ENCODE data around the gene AGBL1. TPM values are rescaled to one million over a fixed set of nuclear protein-coding genes. Genes with fewer than 3 reads are reported as not detected.
"Not testable (repeated sequence)": the region's sequence is repeated elsewhere in the genome, so short reads cannot be mapped to it uniquely, and the experiment has no call there.

AGBL1 gene
- total RNA-seq, 1 experiment from 2014 or later: not detected

GRCh38 chr15:86445579-86446252, 366.0 kb downstream of the AGBL1 start:
- BruUV-seq (replicated peaks): no TSS peak
- POLR2A ChIA-PET: no interaction called here
- Histone ChIP-seq H3K36me3 (ENCODE audit: control insufficient read depth, insufficient read depth, low read length) (no peaks in the 10 kb centered on the region), H3K4me3 (ENCODE audit: low read depth, low read length) (no peak overlapping the region), H3K27me3 (replicated peaks; ENCODE audit: control insufficient read depth, insufficient read depth, low read length) (no peaks in the 10 kb centered on the region), H3K4me1 (no peaks in the 10 kb centered on the region), H3K9me3 (no peaks in the 10 kb centered on the region)
- no peaks in the 10 kb centered on the region for H3K4me1 Mint-ChIP-seq (ENCODE audit: low read depth, unreplicated experiment)
- DNase-seq: no peak
- intact Hi-C loops (cut with micrococcal nuclease; ENCODE audit: unreplicated experiment): no loop called here
- no peak overlapping the region for H3K4me3 Mint-ChIP-seq (ENCODE audit: unreplicated experiment)
- CTCF ChIA-PET: no interaction called here
- H3K9me3 Mint-ChIP-seq (ENCODE audit: unreplicated experiment): no peaks in the 10 kb centered on the region
- H3K36me3 Mint-ChIP-seq (ENCODE audit: insufficient read depth, unreplicated experiment): no peaks in the 10 kb centered on the region
- no peak for TF ChIP-seq CTCF (IDR thresholded peaks at IDR 0.05; ENCODE audit: insufficient read depth in 1 of 2, low read depth in 1 of 2, low read length in 1 of 2, severe bottlenecking in 1 of 2, unreplicated experiment in 1 of 2)
- peaks cover 11% of the 10 kb centered on the region for H3K27me3 Mint-ChIP-seq (ENCODE audit: insufficient read depth, unreplicated experiment)
- no peak overlapping the region for H3K27ac Mint-ChIP-seq (ENCODE audit: unreplicated experiment)

GRCh38 chr15:86446253-86446640, 366.6 kb downstream of the AGBL1 start:
- Mint-ChIP-seq H3K27ac (ENCODE audit: unreplicated experiment) (no peak overlapping the region), H3K27me3 (ENCODE audit: insufficient read depth, unreplicated experiment) (peaks cover 11% of the 10 kb centered on the region), H3K9me3 (ENCODE audit: unreplicated experiment) (no peaks in the 10 kb centered on the region), H3K4me3 (ENCODE audit: unreplicated experiment) (no peak overlapping the region), H3K4me1 (ENCODE audit: low read depth, unreplicated experiment) (no peaks in the 10 kb centered on the region), H3K36me3 (ENCODE audit: insufficient read depth, unreplicated experiment) (no peaks in the 10 kb centered on the region)
- ChIA-PET CTCF (no interaction called here), POLR2A (no interaction called here)
- TF ChIP-seq CTCF (IDR thresholded peaks at IDR 0.05; ENCODE audit: insufficient read depth in 1 of 2, low read depth in 1 of 2, low read length in 1 of 2, severe bottlenecking in 1 of 2, unreplicated experiment in 1 of 2): no peak
- Histone ChIP-seq H3K4me3 (ENCODE audit: low read depth, low read length) (no peak overlapping the region), H3K4me1 (no peaks in the 10 kb centered on the region), H3K36me3 (ENCODE audit: control insufficient read depth, insufficient read depth, low read length) (no peaks in the 10 kb centered on the region), H3K27me3 (replicated peaks; ENCODE audit: control insufficient read depth, insufficient read depth, low read length) (no peaks in the 10 kb centered on the region), H3K9me3 (no peaks in the 10 kb centered on the region)
- intact Hi-C loops (cut with micrococcal nuclease; ENCODE audit: unreplicated experiment): no loop called here
- BruUV-seq (replicated peaks): no TSS peak
- DNase-seq: no peak

- intact Hi-C loops (cut with micrococcal nuclease; ENCODE audit: unreplicated experiment); H3K27ac Mint-ChIP-seq (ENCODE audit: unreplicated experiment); H3K4me1 ChIP-seq; DNase-seq; H3K9me3 ChIP-seq; POLR2A ChIA-PET; H3K36me3 Mint-ChIP-seq (ENCODE audit: insufficient read depth, unreplicated experiment); H3K36me3 ChIP-seq (ENCODE audit: control insufficient read depth, insufficient read depth, low read length); BruUV-seq (replicated peaks); H3K4me3 ChIP-seq (ENCODE audit: low read depth, low read length); CTCF ChIA-PET; H3K27me3 Mint-ChIP-seq (ENCODE audit: insufficient read depth, unreplicated experiment); H3K4me1 Mint-ChIP-seq (ENCODE audit: low read depth, unreplicated experiment); H3K27me3 ChIP-seq (replicated peaks; ENCODE audit: control insufficient read depth, insufficient read depth, low read length); H3K4me3 Mint-ChIP-seq (ENCODE audit: unreplicated experiment): not testable (repeated sequence)
- peaks cover 19% of the 10 kb centered on the region for H3K9me3 Mint-ChIP-seq (ENCODE audit: unreplicated experiment)
Measured at GRCh38 chr15:86465470-86466039, 385.9 kb downstream of the AGBL1 start.
